Ecto neural progenitor cell (in vitro differentiated cells): ENCODE measurements around the gene RPS2.
"Not testable (repeated sequence)": the region's sequence is repeated elsewhere in the genome, so short reads cannot be mapped to it uniquely, and the experiment has no call there.

ENCODE experiments used
- DNase-seq: peaks from one replicate; pipeline ENCODE4 v3.0.0-alpha.2; 2018; ENCODE audit warnings: low spot score

RPS2 gene

GRCh38 chr16:1962161-1963153, 2.2 kb downstream of the RPS2 start:
- not testable (repeated sequence) for DNase-seq

GRCh38 chr16:1961651-1962067, 3.0 kb downstream of the RPS2 start:
- no peak for DNase-seq

DNA sequence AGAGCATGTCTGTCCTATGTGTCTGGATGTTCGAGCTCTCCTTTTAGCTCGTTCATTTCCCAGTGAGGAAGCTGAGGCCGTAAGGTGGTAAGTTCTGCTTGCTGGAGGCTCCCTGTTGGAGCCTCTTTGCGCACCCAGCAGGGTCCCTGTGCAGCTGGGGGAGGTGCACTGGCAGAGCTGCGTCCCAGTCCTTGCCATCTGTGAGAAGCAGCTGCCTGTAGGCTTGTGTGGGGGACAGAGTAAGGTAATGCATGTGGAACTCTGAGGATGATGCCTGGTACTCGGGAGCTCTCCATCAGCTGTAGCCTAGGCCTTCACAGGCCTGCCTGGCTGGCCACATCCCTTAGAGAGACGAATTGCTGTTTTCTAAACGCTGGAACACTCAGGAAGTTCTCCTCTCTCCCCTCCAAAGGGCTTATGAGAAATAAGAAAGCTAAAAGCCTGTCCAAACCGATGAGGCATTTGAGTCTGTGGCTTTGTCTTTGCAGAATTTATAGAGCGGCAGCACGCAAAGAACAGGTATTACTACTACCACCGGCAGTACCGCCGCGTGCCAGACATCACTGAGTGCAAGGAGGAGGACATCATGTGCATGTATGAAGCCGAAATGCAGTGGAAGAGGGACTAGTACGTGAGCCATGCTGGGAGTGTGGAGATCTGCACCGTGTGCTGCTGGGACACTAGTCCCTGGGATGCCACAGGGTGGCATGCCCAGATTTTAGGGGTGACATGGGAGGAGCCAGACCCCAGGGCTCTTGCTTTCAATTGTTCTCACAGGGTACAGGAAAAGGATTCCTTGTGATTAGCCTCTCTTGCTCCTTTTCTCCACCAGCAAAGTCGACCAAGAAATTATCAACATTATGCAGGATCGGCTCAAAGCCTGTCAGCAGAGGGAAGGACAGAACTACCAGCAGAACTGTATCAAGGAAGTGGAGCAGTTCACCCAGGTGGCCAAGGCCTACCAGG, 3.7 kb downstream of the RPS2 start:
- DNase-seq = no peak

DNA sequence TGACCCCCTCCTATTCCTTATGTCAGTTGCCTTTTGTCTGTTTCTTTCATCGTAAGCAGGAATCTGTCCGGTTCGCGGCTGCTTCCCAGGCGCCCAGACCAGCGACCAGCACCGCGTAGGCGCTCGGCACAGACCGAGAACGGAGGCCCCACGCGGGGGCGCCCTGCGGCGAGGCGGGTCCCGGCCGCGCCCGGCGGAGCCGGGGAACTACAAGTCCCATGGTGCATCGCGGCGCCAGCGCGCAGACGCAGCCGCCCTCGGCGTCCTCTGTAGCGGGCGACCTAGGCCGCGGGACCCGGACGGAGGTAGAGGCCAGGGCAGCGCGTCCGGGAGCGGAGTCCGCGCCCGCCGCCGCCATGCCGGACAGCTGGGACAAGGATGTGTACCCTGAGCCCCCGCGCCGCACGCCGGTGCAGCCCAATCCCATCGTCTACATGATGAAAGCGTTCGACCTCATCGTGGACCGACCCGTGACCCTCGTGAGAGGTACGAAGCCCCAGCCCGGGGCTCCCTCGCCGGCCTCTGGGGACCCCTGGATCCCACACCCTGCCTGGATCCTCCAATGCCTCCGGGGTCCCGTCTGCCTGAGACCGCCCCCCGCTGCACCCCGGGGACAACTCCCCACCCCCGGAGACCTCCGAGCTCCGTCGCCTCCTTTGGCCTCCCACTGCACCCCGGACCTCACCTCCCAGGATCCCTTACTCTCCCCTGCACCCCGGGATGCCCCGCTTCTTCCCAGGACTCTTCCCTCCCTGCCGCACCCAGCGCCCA, 5.2 kb downstream of the RPS2 start, which contains the start of gene NDUFB10:
NDUFB10 (plus strand) TSS at position 270 of the 771 bp plus-strand sequence; CDS start at position 357, 87 bp downstream.
- DNase-seq = peak; percentile 95

DNA sequence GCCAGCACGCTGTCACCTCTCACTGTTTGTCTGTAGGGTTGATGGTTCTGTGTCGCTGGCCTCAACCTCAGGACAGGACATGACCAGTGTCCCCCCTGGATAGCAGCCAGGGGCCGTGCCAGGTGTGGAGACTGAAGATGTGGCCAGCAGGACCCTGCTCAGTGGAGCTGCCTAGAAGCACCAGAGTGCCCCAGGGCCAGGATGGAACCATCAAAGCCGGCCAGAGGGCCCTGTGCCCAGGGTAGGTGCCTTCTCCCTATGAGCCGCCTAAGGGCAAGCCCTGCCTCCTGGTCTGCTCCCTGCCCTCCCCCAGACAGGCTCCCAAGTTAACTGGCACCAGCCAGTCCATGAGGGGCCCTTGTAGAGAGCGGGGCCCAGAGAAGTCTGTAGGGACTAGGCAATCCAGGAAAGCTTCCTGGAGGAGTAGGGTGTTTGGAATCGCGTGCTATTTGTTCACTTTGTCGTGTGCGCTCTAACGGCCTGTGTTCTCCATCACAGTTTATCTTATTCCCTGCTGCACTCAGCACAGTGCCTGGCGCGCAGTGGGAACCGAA, 5.8 kb downstream of the RPS2 start:
- no peak for DNase-seq

- not testable (repeated sequence) for DNase-seq
Measured at GRCh38 chr16:1958143-1958491, 6.5 kb downstream of the RPS2 start.

DNA sequence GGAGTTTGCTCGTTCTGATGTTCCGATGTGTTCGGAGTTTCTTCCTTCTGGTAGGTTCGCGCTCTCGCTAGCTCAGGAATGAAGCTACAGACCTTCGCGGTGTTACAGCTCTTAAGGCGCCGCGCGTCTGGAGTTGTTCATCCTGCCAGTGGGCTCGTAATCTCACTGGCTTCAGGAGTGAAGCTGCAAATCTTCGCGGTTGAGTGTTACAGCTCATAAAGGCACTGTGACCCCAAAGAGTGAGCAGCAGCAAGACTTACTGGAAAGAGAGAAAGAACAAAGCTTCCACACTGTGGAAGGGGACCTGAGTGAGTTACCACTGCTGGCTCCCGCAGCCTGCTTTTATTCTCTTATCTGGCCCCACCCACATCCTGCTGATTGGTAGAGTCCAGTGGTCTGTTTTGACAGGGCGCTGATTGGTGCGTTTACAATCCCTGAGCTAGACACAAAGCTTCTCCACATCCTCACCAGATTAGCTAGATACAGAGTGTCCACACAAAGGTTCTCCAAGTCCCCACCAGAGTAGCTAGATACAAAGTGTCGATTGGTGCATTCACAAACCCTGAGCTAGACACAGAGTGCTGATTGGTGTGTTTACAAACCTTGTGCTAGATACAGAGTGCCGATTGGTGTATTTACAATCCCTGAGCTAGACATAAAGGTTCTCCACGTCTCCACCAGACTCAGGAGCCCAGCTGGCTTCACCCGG, 7.0 kb downstream of the RPS2 start:
- not testable (repeated sequence) for DNase-seq

GRCh38 chr16:1953734-1954133, 10.9 kb downstream of the RPS2 start:
- no peak for DNase-seq

DNA sequence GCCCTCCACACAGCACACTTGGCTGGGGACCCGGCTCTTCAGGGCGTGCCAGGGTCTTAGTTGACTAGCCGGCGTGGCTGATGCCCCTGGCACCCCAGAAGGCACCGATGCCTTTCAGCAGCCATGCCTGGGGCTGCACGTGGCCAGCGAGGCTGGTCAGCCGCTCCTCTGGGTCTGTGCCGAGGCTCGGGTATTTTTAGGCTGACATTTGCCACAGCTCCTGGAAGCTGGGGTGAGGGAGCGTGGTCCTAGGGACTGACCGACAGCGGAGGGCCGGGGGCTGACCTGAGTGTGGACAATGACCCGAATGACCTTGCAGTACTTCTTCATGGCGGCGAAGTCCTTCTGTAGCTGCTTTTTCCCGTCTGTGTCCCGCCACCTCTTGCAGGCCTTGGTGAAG, 14.1 kb downstream of the RPS2 start:
- DNase-seq = no peak

DNA sequence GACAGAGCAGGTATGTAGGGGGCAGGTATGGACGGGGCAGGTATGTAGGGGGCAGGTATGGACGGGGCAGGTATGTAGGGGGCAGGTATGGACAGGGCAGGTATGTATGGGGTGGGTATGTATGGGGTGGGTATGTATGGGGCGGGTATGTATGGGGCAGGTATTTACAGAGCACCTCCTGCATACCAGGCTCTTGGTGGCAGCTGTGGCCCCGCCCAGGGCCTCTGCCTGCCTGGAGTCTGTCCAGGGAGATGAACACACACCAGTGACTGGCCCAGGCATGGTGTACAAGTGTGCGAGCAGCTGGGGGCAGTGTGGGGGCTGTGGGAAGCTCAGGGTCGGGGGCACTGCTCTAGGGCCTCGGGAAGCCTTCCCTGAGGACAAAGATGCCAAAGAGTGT, 14.6 kb downstream of the RPS2 start:
- DNase-seq = no peak

DNA sequence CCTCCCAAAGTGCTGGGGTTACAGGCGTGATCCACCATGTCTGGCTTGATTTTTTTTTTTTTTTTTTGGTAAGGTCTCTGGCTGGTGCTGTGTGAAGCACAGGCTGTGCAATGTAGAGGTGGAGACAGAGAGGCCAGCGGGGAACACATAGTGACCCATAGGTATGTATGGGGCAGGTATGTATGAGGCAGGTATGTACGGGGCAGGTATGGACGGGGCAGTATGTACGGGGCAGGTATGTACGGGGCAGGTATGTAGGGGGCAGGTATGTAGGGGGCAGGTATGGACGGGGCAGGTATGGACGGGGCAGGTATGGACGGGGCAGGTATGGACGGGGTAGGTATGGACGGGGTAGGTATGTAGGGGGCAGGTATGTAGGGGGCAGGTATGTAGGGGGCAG, 15.1 kb downstream of the RPS2 start:
- DNase-seq = no peak

GRCh38 chr16:1947369-1947670, 17.3 kb downstream of the RPS2 start:
- no peak for DNase-seq

DNA sequence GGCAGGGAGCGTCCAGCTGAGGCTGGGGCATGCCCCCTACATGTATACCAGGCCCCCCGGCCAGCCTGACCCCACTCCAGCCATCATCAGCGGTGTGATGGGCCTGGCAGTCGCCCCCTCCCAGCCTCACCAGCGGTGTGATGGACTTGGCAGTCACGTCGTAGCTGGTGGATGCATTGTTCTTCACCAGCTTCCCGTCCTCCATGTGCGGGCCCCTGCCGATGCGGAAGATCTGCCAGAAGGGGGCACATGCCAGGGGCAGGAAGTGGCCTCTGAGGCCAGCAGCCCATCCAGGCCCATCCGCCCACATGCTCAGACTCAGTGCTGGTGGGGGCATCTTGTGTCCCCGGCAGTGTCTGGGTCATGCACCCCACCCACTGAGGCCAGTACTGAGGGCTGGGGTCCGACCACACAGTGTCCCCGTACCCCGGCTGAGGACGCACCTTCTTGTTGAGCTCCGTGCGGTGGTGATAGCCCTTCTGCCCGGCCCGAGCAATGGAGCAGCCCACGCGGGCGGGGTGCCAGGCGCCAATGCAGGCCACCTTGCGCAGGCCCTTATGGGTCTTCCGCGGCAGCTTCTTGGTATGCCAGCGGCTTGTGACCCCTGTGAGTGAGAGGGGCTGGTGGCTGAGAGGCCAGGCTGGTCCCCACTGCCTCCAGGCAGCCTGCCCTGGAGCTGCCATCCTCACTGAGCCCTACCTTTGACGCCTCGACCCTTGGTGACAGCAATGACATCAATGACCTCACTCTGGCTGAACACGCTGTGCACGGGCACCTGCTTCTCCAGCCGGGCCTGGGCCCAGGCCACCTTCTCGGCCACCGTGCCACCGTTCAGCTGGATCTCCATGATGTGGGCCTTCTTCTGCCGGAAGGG, 17.9 kb downstream of the RPS2 start:
- no peak for DNase-seq

GRCh38 chr16:1945559-1946391, 18.9 kb downstream of the RPS2 start:
- no peak for DNase-seq

DNA sequence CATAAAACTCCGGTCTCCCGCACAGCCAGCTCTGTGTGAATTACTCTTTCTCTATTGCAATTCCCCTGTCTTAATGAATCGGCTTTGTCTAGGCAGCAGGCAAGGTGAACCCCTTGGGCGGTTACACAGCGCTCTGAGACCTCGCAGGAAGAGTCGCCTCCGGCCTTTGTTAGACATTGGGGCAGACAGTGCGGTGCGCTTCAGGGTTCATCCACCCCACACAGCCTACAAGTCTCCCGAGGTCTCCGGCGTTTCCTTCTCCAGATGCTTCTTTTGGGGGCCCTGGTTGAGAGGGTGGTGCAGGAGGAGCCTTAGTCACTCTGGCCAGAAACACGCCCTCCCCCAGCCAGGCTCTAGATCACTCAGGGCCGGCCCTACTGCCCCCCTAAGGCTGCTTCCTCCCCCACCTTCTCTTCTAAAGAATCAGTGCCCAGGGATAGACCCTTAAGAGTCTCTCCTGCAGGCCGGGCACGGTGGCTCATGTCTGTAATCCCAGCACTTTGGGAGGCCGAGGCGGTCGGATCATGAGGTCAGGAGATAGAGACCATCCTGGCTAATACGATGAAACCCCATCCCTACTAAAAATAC, 19.9 kb downstream of the RPS2 start:
- DNase-seq = no peak

DNA sequence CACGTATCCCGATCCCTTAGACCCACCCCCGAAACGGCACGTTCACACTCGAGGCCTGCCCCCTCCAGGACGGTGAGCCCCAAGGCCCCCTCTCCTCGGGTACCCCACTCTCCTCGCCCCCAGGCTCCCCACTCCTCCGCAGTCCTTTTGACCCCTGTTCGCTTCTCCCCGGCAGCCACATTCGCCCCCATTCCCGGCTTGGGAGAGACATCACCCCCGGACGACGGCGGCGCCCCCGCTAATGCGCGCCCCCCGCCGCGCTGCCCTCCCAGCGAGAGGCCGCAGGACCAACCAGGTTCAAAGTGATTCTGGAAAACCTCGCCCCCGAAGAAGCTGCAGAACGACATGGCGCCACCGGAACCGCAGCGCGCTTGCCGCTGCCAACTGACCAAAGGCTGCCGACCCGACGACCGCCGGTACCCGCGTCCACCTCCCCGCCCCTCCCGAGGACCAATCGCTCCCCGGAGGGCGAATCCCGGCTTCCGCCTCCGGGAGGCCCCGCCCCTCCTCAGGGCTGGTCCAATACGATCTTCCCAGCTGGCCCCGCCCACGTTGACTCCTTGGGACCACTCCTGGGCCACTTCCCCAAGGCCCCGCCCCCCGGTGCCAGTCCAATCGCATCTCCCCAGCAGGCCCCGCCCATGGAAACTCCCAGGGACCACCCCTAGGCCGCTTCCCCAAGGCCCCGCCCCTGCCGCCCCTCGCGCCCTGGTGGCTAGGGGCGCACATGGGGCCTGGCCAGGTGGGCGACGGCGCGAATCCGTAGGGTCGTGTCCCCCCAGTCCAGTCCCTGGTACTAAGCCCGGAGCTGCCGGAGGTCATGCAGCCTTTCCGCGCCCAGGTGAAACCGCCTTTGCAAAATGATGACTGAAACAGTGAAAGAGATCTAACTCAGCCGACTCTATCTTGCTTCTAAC, 21.6 kb downstream of the RPS2 start, which contains the start of gene MSRB1:
MSRB1 (minus strand) TSS at position 390 of the 917 bp plus-strand sequence; CDS start at position 347, 43 bp downstream.
- peak; percentile 100 for DNase-seq

- DNase-seq = no peak
Measured at GRCh38 chr16:1942047-1942809, 22.4 kb downstream of the RPS2 start.
